ENCODE results near the gene RPE.

The RPE gene

DNA sequence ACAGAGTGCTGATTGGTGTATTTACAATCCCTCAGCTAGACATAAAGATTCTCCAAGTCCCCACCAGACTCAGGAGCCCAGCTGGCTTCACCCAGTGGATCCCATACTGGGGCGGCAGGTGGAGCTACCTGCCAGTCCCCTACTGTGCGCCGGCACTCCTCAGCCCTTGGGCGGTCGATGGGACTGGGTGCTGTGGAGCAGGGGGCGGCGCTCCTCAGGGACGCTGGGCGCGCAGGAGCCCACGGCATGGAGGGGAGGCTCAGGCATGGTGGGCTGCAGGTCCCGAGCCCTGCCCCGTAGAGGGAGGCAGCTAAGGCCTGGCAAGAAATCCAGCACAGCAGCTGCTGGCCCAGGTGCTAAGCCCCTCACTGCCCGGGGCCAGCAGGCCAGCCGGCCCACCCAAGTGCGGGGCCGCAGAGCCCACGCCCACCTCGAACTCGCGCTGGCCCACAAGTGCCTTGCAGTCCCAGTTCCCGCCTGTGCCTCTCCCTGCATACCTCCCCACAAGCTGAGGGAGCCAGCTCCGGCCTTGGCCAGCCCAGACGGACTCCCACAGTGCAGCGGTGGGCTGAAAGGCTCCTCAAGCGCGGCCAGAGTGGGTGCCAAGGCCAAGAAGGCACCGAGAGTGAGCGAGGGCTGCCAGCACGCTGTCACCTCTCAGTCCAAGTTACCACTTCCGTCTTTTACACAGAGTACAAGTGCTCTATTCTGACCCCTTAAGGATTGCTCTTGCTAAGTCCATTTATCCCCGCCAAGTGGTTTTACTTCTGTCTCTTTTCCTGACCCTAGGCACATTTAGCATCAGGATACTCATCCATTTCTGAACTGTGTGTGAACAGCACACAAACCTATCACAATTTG, 1.7 kb upstream of the RPE start:
- DNase-seq (ENCODE audit: low read depth), result no peak

DNA sequence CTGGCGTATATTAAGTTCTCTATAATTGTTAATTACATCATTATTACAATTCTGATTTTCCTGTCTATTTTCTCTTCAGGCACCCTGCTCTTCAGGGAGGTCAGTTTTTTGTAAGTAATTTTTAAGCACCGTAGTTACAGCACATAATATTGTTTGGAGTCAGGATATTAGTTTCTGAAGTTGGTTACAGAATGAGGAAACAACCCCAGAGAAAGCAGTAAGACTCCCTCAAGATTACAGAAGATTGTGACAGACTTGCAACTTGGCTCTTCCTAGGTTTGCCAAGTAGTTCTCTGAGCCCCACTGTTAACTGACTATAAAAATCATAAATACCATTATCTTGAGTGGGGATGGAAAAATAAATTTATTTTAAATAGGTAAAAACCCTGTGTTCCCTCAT, 921 bp downstream of the RPE start:
- no peak for DNase-seq (ENCODE audit: low read depth)

GRCh38 chr2:210004881-210005280, 2.4 kb downstream of the RPE start:
- DNase-seq (ENCODE audit: low read depth), result no peak

DNA sequence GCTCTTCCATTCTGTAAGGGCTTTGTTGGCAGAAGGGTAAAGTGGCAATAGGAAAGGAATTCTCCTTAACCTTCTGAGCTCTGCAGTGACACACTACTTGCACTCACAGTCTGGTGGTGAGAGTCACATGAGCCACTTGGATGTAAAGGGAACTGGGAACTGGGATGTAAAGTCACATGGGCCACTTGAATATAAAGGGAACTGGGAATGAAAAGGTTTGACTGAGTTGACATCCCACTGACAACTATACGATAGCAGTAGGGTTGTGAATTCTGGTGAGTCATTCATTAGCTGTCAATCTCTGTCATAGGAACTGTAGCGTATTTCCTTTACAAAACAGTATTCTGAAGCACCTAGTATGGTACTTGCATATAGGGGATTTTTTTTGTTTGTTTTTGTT, 5.5 kb downstream of the RPE start:
- DNase-seq (ENCODE audit: low read depth), result no peak

DNA sequence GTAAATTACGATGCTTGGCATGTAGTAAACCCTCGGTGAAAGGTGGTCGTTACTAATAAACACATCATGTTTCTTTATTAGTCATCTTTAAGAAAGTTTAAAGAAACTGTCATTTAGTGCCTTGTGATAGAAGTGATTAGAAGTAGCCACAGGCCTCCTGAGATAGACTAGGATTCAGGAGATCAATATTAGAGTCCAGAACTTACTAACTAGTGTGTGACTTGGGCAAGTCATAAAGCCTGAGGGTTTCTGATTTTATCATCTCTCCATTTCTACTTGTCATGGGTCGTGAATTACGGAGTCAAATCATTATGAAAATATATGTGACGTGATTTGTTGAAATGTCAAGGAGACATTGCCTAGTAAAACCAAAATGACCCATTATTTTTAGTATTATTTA, 6.7 kb downstream of the RPE start:
- no peak for DNase-seq (ENCODE audit: low read depth)

DNA sequence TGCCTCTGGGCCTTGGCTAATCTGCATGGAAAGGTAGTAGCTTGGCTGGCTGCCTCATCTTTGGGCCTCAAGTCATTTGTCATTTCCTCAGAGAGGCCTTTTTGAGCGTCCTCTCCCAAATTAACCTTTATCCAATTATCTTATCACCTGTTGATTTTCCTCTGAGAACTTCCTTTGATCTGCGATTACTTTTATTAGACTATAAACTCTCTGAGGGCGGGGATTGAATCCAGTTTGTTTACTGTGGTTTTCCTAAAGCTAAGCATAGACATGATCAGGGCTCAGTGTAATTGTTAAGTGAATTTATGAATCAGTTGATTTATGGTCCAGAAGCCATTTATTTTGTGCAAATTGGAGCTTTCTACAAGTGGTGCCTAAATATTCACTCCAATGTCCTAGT, 7.5 kb downstream of the RPE start:
- no peak for DNase-seq (ENCODE audit: low read depth)

DNA sequence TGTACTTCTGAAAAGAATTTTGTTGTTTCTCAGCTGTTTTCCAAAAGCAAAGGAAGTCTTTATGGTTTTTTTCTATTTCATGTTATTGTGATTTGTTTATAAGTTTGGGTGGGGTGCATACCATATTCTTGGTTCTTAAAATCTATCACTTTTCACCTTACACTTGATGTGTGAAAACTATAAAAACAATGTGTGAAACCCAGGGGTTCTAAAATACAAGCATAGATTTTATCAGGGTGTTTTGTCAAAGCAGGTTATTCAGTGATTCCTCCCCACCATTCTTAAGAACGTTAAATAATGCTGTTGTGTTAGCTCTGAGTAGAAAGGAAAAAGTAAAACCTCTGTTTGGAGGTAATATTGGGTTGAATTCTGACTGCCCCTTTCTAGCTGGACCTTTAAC, 17.7 kb downstream of the RPE start:
- DNase-seq (ENCODE audit: low read depth), result no peak

- DNase-seq (ENCODE audit: low read depth), result no peak
Measured at GRCh38 chr2:210022824-210023223, 20.4 kb downstream of the RPE start.

- DNase-seq (ENCODE audit: low read depth), result no peak
Measured at GRCh38 chr2:210027608-210028007, 25.2 kb downstream of the RPE start.

- DNase-seq (ENCODE audit: low read depth), result no peak
Measured at GRCh38 chr2:210028178-210028577, 25.7 kb downstream of the RPE start.

- DNase-seq (ENCODE audit: low read depth), result no peak
Measured at GRCh38 chr2:210034087-210034683, 31.7 kb downstream of the RPE start.

DNA sequence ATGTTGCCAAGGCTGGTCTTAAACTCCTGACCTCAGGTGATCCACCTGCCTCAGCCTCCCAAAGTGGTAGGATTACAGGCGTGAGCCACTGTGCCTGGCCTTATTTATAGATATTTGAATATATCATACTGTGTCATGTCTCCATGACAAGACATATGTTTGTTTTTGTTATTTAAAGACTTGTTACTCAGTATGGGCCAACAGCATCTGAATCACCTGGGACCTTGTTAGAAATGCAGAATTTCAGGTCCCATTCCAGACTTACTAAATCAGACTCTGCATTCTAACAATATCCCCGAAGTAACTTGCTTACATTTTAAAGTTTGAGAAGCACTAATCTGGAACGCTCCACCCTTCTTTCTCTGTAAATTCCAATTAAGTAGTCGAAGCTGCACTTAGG, 33.2 kb downstream of the RPE start:
- DNase-seq (ENCODE audit: low read depth), result no peak

DNA sequence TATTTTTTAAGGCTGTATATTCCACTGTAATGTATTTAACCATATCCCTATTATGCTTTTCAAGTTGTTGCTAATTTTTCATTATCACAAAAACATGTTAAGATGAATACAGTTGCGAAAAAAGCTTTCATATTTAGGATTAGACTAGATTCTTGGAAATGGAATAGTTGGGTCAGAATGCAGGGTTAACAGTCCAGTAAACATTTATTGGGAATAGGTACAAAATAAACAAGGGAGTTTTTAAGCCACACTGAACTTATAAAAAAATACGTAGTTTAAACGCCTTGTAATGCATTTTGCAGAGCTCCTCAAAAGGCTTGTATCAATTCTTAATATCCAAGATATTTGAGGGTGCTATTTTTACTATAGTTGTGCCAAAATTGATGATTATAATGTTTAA, 35.6 kb downstream of the RPE start:
- DNase-seq (ENCODE audit: low read depth), result no peak

DNA sequence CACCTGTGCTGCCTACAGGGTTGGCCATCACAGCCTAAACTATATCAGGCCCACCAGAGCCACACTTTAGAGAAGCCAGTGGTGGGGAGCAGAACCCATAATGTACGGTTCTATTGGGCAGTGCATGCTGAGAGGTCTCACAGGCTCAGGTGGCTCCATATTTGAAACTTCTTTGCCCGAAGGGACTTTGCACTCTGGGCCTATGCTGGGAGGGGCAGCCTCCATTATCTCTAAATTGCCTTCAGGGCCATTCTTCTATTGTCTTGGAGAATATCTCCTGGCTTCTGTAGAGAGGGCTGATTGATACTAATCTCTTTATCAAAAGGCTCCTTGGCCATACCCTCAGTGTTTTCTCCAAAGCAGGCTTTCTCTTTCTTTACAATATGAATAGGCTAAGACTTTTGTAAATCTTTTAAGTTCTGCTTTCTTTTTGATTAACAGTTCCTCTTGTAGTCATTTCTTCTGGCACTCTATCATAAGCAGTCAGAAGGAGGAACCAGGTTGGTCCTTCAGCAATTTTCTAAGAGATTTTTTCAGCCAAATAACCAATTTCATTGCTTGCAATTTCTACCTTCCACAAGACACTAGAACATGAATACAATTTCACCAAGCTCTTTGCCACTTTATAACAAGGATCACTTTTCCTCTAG, 44.5 kb downstream of the RPE start:
- no peak for DNase-seq (ENCODE audit: low read depth)

DNA sequence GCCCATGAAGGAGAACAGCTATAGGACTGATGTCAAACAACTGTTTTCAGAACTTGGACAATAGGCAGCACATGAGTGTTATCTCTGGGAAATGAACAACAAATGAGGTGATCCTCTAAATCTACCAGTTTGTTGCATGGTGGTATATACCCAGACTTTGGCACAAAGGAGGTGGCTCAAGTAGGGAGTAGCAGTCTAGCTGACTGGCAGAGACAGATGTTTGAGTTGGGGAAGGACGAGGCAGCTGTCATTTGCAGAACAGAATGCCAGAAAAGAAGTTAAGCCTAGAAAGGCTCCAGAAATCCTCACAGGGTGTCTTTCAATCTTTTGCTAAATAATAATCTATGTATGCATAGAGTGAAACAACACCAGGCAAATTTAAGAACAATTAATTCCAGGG, 47.4 kb downstream of the RPE start:
- DNase-seq (ENCODE audit: low read depth), result no peak

DNA sequence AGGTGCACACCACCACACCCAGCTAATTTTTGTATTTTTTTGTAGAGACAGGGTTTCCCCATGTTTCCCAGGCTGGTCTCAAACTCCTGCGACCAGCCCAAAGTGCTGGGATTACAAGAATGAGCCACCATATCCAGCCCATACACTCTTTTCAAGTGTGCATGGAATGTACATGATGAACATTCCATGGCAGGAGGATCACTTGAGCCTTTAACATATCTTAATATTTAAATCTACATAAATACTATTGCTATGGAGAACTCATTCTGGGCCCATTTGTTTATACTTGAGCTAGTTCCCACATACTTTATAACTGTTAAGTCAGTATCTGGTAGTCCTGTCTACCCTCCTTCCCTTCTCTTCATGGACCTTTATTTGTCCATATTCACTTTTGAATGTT, 48.4 kb downstream of the RPE start:
- no peak for DNase-seq (ENCODE audit: low read depth)

GRCh38 chr2:210054696-210055095, 52.3 kb downstream of the RPE start:
- DNase-seq (ENCODE audit: low read depth), result no peak

- DNase-seq (ENCODE audit: low read depth), result no peak
Measured at GRCh38 chr2:210055825-210056224, 53.4 kb downstream of the RPE start.

GRCh38 chr2:210063306-210063705, 60.9 kb downstream of the RPE start:
- no peak for DNase-seq (ENCODE audit: low read depth)

Measured in T-helper 22 cell (primary cell).